ENCODE measurements around the gene MYH15. TPM values are rescaled to one million over a fixed set of nuclear protein-coding genes. Genes with fewer than 3 reads are reported as not detected.

The MYH15 gene
- polyA plus RNA-seq, 1 donor from 2014 or later, result 0.71 TPM

- peak overlapping the region; percentile 50 for H3K27ac ChIP-seq (ENCODE audit: low read length)
- H3K36me3 ChIP-seq (ENCODE audit: insufficient read depth, low read length), result no peaks in the 10 kb centered on the region
- TF ChIP-seq CTCF (IDR thresholded peaks at IDR 0.05; ENCODE audit: poor library complexity, severe bottlenecking) (no peak), REST (IDR thresholded peaks at IDR 0.05; ENCODE audit: borderline replicate concordance) (no peak), EZH2 (IDR thresholded peaks at IDR 0.05; ENCODE audit: borderline replicate concordance, insufficient read depth, low read length, poor library complexity, severe bottlenecking) (no peak), TAF1 (IDR thresholded peaks at IDR 0.05; ENCODE audit: low read depth) (no peak)
- H4K20me1 ChIP-seq (ENCODE audit: insufficient read depth), result no peaks in the 10 kb centered on the region
- no peaks in the 10 kb centered on the region for H3F3A ChIP-seq (ENCODE audit: insufficient read depth, low read length, poor library complexity, severe bottlenecking)
- no peaks in the 10 kb centered on the region for H3K9me2 ChIP-seq (ENCODE audit: insufficient read depth, low read length)
- H3K9me3 ChIP-seq (ENCODE audit: low read length), result no peaks in the 10 kb centered on the region
- peak overlapping the region; percentile 49 for H3K4me3 ChIP-seq (ENCODE audit: low read length)
- no peaks in the 10 kb centered on the region for H3K79me2 ChIP-seq (replicated peaks; ENCODE audit: insufficient read depth, low read length)
- H2AFZ ChIP-seq (ENCODE audit: low read depth, low read length), result no peak overlapping the region
- H3K9ac ChIP-seq (ENCODE audit: low read length), result no peak overlapping the region
- H3K27me3 ChIP-seq (ENCODE audit: insufficient read depth, low read depth, low read length), result no peaks in the 10 kb centered on the region
- H3K4me2 ChIP-seq (ENCODE audit: low read length), result peak overlapping the region; percentile 60
Observed at GRCh38 chr3:108486338-108486737, 24.1 kb downstream of the MYH15 start.

- Histone ChIP-seq H2AFZ (ENCODE audit: low read depth, low read length) (no peak overlapping the region), H3K4me3 (ENCODE audit: low read length) (no peak overlapping the region), H3K27ac (ENCODE audit: low read length) (no peak overlapping the region), H3K36me3 (ENCODE audit: insufficient read depth, low read length) (no peaks in the 10 kb centered on the region), H3K79me2 (replicated peaks; ENCODE audit: insufficient read depth, low read length) (no peaks in the 10 kb centered on the region), H3K9ac (ENCODE audit: low read length) (no peak overlapping the region), H3K9me3 (ENCODE audit: low read length) (no peaks in the 10 kb centered on the region), H3K4me2 (ENCODE audit: low read length) (no peak overlapping the region), H3K27me3 (ENCODE audit: insufficient read depth, low read depth, low read length) (no peaks in the 10 kb centered on the region), H4K20me1 (ENCODE audit: insufficient read depth) (no peaks in the 10 kb centered on the region), H3F3A (ENCODE audit: insufficient read depth, low read length, poor library complexity, severe bottlenecking) (no peaks in the 10 kb centered on the region), H3K9me2 (ENCODE audit: insufficient read depth, low read length) (no peaks in the 10 kb centered on the region)
- TF ChIP-seq POLR2AphosphoS5 (IDR thresholded peaks at IDR 0.05), result no peak
- TF ChIP-seq TAF1 (IDR thresholded peaks at IDR 0.05; ENCODE audit: low read depth), result no peak
- no peak for TF ChIP-seq SMC3 (conservative IDR thresholded peaks at IDR 0.05; ENCODE audit: poor library complexity)
- no peak for TF ChIP-seq EZH2 (IDR thresholded peaks at IDR 0.05; ENCODE audit: borderline replicate concordance, insufficient read depth, low read length, poor library complexity, severe bottlenecking)
Observed at GRCh38 chr3:108485146-108485545, 25.2 kb downstream of the MYH15 start.

- no peaks in the 10 kb centered on the region for H3K79me2 ChIP-seq (replicated peaks; ENCODE audit: insufficient read depth, low read length)
- no peaks in the 10 kb centered on the region for H3K9me3 ChIP-seq (ENCODE audit: low read length)
- H4K20me1 ChIP-seq (ENCODE audit: insufficient read depth), result no peaks in the 10 kb centered on the region
- H3K27ac ChIP-seq (ENCODE audit: low read length), result no peak overlapping the region
- TF ChIP-seq REST (IDR thresholded peaks at IDR 0.05; ENCODE audit: borderline replicate concordance) (no peak), EP300 (conservative IDR thresholded peaks at IDR 0.05; ENCODE audit: poor library complexity, severe bottlenecking) (no peak), CTCF (IDR thresholded peaks at IDR 0.05; ENCODE audit: poor library complexity, severe bottlenecking) (no peak), POLR2AphosphoS5 (IDR thresholded peaks at IDR 0.05) (no peak), EZH2 (IDR thresholded peaks at IDR 0.05; ENCODE audit: borderline replicate concordance, insufficient read depth, low read length, poor library complexity, severe bottlenecking) (no peak)
- H3K9ac ChIP-seq (ENCODE audit: low read length), result no peak overlapping the region
- no peak overlapping the region for H3K4me3 ChIP-seq (ENCODE audit: low read length)
- H3K27me3 ChIP-seq (ENCODE audit: insufficient read depth, low read depth, low read length), result no peaks in the 10 kb centered on the region
- no peak overlapping the region for H2AFZ ChIP-seq (ENCODE audit: low read depth, low read length)
- no peaks in the 10 kb centered on the region for H3K36me3 ChIP-seq (ENCODE audit: insufficient read depth, low read length)
- no peaks in the 10 kb centered on the region for H3F3A ChIP-seq (ENCODE audit: insufficient read depth, low read length, poor library complexity, severe bottlenecking)
- H3K4me2 ChIP-seq (ENCODE audit: low read length), result no peak overlapping the region
- H3K9me2 ChIP-seq (ENCODE audit: insufficient read depth, low read length), result no peaks in the 10 kb centered on the region
Observed at GRCh38 chr3:108479224-108479623, 31.2 kb downstream of the MYH15 start.
